NCI-H526 treated with DMSO at 0.1 percent for 48 hours (cell line): Measurements from ENCODE around the gene OR4D1.

ENCODE experiments used
- DNase-seq: peaks from one replicate; lab custom pipeline; 2025; lab: John Stamatoyannopoulos, UW

OR4D1 gene

GRCh38 chr17:58193641-58194255, 45.6 kb downstream of the OR4D1 start:
- no peak for DNase-seq

GRCh38 chr17:58195518-58196123, 47.4 kb downstream of the OR4D1 start:
- no peak for DNase-seq

DNA sequence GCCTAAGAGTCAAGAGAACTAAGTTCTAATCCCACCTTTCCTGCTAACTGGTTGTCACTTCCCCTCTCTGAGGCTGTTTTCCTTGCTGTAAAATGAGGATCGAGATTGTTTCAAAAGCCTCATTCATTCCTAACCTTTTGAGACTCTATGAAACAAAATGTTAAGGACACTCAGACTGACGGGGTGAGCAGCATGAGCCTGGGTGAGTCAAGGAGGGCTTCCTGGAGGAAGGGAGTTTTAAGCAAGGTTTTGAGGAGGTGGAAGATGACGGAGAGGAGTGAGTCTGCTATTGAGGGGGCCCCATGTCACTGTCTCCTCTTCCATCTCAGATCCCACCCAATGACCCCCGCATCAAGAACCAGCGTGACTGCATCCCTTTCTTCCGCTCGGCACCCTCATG, 48.4 kb downstream of the OR4D1 start:
- no peak for DNase-seq

- peak; percentile 68 for DNase-seq
Measured at GRCh38 chr17:58200024-58200633, 51.9 kb downstream of the OR4D1 start.

GRCh38 chr17:58202859-58203258, 54.7 kb downstream of the OR4D1 start:
- no peak for DNase-seq

- DNase-seq: no peak
Measured at GRCh38 chr17:58204796-58205195, 56.6 kb downstream of the OR4D1 start.

DNA sequence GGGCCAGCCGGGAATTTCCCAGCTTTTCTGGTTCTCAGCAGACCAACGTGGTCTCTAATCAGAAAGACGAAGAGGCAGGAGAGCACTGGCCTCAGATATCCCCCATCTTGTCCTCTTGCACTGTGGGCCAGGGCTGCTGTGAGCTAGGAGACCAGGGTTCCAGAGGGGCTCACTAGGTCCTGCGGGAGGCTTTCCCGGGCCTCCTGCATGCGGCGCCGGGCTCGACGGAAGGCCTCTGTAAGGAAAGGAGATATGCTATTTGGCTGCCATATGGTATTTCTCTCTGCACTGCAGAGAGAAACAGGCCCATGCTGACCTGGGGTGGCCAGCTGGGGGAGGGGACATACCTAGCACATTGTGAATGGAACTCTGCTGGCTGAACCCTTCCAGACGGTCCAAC, 57.8 kb downstream of the OR4D1 start:
- DNase-seq: no peak

- no peak for DNase-seq
Measured at GRCh38 chr17:58207451-58207850, 59.3 kb downstream of the OR4D1 start.

DNA sequence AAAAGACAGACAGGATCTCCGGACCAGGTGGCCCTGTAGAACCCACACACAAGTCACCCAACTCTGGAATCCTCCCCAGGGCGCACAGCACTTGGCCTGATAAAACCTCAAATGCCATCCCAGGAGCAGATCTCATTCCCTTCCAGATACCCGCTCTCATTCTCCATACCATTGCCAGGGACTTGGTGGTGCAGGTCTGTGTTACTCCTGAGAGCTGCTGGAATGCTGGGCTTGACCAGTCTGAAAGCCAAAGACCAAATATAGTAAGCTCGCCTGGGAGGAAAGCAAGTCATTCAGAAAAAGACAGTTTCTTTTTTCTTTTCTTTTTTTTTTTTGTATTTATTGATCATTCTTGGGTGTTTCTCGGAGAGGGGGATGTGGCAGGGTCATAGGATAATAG, 60.2 kb downstream of the OR4D1 start:
- no peak for DNase-seq
